ENCODE results near the gene CCIN. TPM values are rescaled to one million over a fixed set of nuclear protein-coding genes. Genes with fewer than 3 reads are reported as not detected.
A peak's percentile ranks its signal among the peaks of the same experiment; 100 is the strongest.

CCIN gene
- total RNA-seq, 1 donor from 2014 or later = not detected

DNA sequence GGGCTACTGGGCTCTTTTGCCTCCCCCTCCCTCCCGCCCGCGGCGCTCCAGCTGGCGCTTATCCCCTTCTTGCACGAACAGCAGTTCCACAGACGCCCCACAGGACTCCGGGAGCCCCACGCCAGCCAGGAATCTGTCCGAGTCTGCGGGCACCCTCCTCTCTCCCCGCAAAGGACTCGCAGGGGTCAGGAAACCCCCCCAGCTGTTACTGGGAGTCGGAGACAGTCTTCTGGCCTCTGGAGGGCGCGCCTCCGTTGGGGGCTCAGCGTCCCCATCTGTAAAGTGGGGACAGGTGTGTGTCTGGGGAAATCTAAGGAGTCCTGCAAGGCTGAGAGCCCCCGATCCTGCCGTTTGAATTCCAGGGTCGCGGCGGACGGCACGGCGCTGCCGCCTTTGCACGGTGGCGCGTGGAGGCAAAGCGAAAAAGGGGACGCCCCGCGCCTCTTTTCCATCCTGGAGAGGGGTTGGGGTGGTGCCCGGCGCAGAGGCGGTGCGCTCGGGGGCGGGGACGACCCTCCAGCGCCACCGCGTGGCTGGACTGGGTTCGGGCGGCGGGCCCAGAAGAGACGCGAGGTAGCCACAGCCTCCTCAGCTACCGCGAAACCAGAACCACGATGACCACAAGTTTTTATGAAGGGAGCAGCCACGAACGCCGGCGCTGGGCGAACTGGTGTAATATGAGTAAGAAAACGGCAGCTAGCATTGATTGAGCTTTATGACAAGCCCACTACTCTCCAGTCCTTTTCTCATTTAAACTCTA, 2.8 kb upstream of the CCIN start:
- Mint-ChIP-seq H3K9me3 (no peaks in the 10 kb centered on the region), H3K4me1 (peaks cover 15% of the 10 kb centered on the region), H3K27me3 (ENCODE audit: low read depth) (peaks cover 2% of the 10 kb centered on the region), H3K36me3 (ENCODE audit: low read depth) (no peaks in the 10 kb centered on the region), H3K27ac (ENCODE audit: unreplicated experiment) (no peak overlapping the region), H3K4me3 (peak overlapping the region; percentile 34)
- TF ChIP-seq, protein P1, sequence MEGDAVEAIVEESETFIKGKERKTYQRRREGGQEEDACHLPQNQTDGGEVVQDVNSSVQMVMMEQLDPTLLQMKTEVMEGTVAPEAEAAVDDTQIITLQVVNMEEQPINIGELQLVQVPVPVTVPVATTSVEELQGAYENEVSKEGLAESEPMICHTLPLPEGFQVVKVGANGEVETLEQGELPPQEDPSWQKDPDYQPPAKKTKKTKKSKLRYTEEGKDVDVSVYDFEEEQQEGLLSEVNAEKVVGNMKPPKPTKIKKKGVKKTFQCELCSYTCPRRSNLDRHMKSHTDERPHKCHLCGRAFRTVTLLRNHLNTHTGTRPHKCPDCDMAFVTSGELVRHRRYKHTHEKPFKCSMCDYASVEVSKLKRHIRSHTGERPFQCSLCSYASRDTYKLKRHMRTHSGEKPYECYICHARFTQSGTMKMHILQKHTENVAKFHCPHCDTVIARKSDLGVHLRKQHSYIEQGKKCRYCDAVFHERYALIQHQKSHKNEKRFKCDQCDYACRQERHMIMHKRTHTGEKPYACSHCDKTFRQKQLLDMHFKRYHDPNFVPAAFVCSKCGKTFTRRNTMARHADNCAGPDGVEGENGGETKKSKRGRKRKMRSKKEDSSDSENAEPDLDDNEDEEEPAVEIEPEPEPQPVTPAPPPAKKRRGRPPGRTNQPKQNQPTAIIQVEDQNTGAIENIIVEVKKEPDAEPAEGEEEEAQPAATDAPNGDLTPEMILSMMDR (conservative IDR thresholded peaks at IDR 0.05) = peak; percentile 94
- DNase-seq (ENCODE audit: low read depth, low spot score) = peak; percentile 79

GRCh38 chr9:36169708-36170107, 520 bp downstream of the CCIN start:
- Mint-ChIP-seq H3K9me3 (no peaks in the 10 kb centered on the region), H3K27me3 (ENCODE audit: low read depth) (peaks cover 6% of the 10 kb centered on the region), H3K4me3 (no peak overlapping the region), H3K27ac (ENCODE audit: unreplicated experiment) (no peak overlapping the region), H3K4me1 (no peaks in the 10 kb centered on the region), H3K36me3 (ENCODE audit: low read depth) (no peaks in the 10 kb centered on the region)
- no peak for DNase-seq (ENCODE audit: low read depth, low spot score)
- TF ChIP-seq, protein P1 (conservative IDR thresholded peaks at IDR 0.05) = no peak

DNA sequence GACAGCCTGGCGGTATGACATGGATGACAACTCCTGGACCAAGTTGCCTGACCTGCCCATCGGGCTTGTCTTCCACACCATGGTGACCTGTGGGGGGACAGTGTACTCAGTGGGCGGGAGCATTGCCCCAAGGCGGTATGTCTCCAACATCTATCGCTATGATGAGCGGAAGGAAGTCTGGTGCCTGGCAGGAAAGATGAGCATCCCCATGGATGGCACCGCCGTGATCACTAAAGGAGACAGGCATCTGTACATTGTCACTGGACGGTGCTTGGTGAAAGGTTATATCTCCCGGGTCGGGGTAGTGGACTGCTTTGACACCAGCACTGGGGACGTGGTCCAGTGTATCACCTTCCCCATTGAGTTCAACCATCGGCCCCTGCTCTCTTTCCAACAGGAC, 1.3 kb downstream of the CCIN start:
- Mint-ChIP-seq H3K9me3 (no peaks in the 10 kb centered on the region), H3K27ac (ENCODE audit: unreplicated experiment) (no peak overlapping the region), H3K4me1 (no peaks in the 10 kb centered on the region), H3K27me3 (ENCODE audit: low read depth) (peaks cover 6% of the 10 kb centered on the region), H3K4me3 (no peak overlapping the region), H3K36me3 (ENCODE audit: low read depth) (no peaks in the 10 kb centered on the region)
- DNase-seq (ENCODE audit: low read depth, low spot score) = no peak
- TF ChIP-seq, protein P1 (conservative IDR thresholded peaks at IDR 0.05) = no peak

- Mint-ChIP-seq H3K27ac (ENCODE audit: unreplicated experiment) (no peak overlapping the region), H3K27me3 (ENCODE audit: low read depth) (peaks cover 4% of the 10 kb centered on the region), H3K4me3 (no peak overlapping the region), H3K36me3 (ENCODE audit: low read depth) (no peaks in the 10 kb centered on the region), H3K4me1 (no peaks in the 10 kb centered on the region), H3K9me3 (no peaks in the 10 kb centered on the region)
- no peak for DNase-seq (ENCODE audit: low read depth, low spot score)
- TF ChIP-seq, protein P1 (conservative IDR thresholded peaks at IDR 0.05) = no peak
These were observed 4.7 kb downstream of the CCIN start for GRCh38 chr9:36173861-36174260.

- Mint-ChIP-seq H3K27ac (ENCODE audit: unreplicated experiment) (no peak overlapping the region), H3K36me3 (ENCODE audit: low read depth) (no peaks in the 10 kb centered on the region), H3K9me3 (no peaks in the 10 kb centered on the region), H3K4me3 (no peak overlapping the region), H3K27me3 (ENCODE audit: low read depth) (peaks cover 4% of the 10 kb centered on the region), H3K4me1 (no peaks in the 10 kb centered on the region)
- TF ChIP-seq, protein P1 (conservative IDR thresholded peaks at IDR 0.05) = no peak
- no peak for DNase-seq (ENCODE audit: low read depth, low spot score)
These were observed 5.1 kb downstream of the CCIN start for GRCh38 chr9:36174271-36174670.

Measured in neural crest cell (in vitro differentiated cells).